ENCODE data around the gene WNT6.

WNT6 gene

DNA sequence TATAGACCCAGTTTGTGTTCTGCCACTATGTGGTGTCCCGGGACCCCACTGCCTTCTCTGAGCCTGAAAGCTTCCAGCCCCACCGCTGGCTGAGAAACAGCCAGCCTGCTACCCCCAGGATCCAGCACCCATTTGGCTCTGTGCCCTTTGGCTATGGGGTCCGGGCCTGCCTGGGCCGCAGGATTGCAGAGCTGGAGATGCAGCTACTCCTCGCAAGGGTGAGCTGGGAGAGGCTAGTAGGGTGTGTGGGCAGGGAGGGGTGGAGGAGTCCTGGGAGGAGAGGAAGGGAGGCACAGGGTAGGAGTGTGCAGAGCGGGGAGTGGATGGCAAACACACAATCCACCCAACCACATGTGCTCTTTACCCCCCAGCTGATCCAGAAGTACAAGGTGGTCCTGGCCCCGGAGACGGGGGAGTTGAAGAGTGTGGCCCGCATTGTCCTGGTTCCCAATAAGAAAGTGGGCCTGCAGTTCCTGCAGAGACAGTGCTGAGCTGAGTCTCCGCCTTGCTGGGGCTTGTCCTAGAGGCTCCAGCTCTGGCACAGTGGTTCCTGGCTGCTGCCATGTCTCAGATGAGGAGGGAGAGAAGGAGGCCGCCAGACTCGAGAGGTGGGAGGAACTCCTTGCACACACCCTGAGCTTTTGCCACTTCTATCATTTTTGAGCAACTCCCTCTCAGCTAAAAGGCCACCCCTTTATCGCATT is 44.9 kb upstream of the WNT6 start:
- Histone ChIP-seq H3K27ac (no peak overlapping the region), H3K4me3 (no peak overlapping the region)
- TF ChIP-seq, protein P1, sequence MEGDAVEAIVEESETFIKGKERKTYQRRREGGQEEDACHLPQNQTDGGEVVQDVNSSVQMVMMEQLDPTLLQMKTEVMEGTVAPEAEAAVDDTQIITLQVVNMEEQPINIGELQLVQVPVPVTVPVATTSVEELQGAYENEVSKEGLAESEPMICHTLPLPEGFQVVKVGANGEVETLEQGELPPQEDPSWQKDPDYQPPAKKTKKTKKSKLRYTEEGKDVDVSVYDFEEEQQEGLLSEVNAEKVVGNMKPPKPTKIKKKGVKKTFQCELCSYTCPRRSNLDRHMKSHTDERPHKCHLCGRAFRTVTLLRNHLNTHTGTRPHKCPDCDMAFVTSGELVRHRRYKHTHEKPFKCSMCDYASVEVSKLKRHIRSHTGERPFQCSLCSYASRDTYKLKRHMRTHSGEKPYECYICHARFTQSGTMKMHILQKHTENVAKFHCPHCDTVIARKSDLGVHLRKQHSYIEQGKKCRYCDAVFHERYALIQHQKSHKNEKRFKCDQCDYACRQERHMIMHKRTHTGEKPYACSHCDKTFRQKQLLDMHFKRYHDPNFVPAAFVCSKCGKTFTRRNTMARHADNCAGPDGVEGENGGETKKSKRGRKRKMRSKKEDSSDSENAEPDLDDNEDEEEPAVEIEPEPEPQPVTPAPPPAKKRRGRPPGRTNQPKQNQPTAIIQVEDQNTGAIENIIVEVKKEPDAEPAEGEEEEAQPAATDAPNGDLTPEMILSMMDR (IDR thresholded peaks at IDR 0.05) = no peak
- DNase-seq (ENCODE audit: low spot score) = no peak

DNA sequence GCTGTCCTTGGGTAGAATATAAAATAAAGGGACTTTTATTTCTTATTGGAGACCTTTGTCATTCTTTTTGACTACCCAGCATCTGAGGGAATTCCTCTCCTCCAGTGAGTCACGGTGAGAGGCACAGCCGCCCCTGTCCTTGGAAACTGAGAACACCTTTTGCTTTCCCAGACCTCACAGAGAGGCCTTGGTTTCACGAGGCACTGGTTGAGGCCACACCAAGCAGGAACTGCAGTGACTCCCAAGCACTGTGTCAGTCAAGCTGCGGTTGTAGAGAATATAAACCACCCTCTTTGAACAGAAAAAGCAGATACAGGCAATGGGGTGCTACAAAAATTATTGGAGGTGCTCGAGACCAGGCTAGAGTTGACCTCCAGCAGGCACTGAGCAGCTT is 44.4 kb upstream of the WNT6 start:
- Histone ChIP-seq H3K27ac (no peak overlapping the region), H3K4me3 (no peak overlapping the region)
- no peak for DNase-seq (ENCODE audit: low spot score)
- TF ChIP-seq, protein P1 (IDR thresholded peaks at IDR 0.05) = no peak

DNA sequence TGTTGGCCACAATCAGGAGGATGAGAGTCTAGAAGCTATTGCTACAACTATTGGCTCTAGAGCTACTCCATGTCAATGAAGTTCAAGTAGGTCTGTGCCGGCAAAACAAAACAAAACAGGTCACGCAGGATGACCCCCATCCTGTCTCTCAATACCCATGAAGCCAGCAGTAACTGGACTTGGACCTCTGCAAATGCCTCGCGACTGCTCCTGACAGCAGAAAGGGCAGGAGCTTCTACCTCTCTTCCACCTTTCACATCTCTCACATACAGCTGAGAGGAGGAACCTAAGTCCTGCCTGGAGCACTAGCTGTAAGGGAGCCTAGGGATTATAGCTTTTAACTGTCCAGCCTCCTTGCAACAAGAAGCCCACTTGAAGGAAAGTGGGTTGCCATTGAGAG is 44.0 kb upstream of the WNT6 start:
- H3K27ac ChIP-seq = no peak overlapping the region
- DNase-seq (ENCODE audit: low spot score) = no peak
- H3K4me3 ChIP-seq = no peak overlapping the region
- TF ChIP-seq, protein P1 (IDR thresholded peaks at IDR 0.05) = no peak

DNA sequence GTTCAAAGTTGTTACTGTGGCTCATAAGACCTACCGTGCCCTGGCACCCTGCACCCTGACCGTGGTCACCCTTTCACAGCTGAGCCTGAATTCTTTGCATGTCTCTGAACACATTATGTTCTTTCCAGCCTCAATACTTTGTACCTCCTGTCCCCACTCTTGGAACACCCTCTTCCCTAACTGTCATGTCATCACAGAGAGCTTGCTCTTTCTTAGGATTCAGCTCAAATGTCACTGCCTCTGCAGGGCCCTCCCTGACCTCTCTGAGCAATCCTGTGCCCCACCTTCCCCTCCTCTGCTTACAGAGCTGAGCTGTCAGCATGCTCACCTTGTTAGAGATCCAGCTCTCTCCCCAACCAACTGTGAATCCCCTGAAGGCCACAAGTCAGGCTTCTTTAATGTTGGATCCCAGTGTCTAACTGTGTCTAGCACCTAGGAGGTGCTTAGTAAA is 43.0 kb upstream of the WNT6 start:
- H3K4me3 ChIP-seq = no peak overlapping the region
- TF ChIP-seq, protein P1 (IDR thresholded peaks at IDR 0.05) = no peak
- no peak overlapping the region for H3K27ac ChIP-seq
- no peak for DNase-seq (ENCODE audit: low spot score)

DNA sequence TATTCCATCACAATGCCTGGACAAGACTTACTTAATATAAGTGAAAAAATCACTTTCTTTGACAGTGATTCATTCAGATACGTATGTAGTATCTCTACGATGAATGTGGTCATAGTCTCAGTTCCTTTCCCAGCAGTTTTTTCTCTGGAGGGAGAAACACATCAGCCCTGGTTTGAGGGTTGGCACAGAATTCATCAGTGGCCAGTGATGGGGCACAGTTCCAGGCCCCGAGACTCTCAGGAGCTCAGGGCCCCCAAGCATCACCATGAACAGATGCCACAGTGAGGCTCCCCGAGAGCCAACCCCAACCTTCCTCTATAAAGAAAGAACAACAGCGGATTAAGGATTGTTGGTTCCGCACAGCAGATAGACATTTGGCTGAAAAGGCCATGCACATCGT is 40.5 kb upstream of the WNT6 start:
- no peak for DNase-seq (ENCODE audit: low spot score)
- TF ChIP-seq, protein P1 (IDR thresholded peaks at IDR 0.05) = no peak
- Histone ChIP-seq H3K27ac (no peak overlapping the region), H3K4me3 (no peak overlapping the region)

DNA sequence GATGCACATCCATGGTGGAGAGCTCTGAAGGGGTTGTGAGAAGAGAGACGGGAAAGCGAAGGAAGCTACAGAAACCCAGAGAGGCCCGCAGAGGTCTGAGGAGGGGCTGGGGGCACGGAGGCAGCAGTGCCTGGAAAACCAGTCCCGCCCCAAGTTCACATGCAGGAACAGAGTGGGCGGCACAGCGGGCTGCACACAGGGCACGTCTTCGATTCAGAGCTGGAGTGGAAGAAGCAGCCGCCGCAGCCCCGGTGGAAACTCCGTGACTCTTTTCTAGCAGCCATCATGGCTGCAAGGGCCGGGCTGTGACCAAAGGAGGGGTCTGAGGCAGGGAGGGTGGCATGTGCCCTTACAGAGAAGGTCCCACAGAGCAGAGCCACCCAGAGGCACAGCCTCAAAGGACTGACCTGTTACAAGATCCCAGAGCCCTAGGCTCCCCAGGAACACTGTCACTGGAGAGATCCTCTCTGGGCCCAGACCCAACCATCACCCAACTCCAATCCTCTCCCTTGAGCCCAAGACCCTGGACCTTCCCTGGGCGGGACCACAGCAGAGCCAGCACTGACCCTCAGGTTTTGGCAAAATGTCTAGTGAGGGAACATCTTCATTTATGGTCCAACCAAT is 38.7 kb upstream of the WNT6 start:
- DNase-seq (ENCODE audit: low spot score) = no peak

More for the DNA sequence above, 38.7 kb upstream of the WNT6 start:
- TF ChIP-seq, protein P1 (IDR thresholded peaks at IDR 0.05) = no peak
- no peak overlapping the region for H3K4me3 ChIP-seq
- no peak overlapping the region for H3K27ac ChIP-seq

All from coronary artery (tissue), 2 donors.